Measurements from ENCODE around the gene TPGS2.

TPGS2 gene

GRCh38 chr18:36805105-36805504 is 23.7 kb downstream of the TPGS2 start:
- TF ChIP-seq POLR2A (IDR thresholded peaks at IDR 0.05; ENCODE audit: low read depth, low read length): no peak
- TF ChIP-seq POLR2AphosphoS5 (IDR thresholded peaks at IDR 0.05; ENCODE audit: low read depth, low read length): no peak
- no peak for TF ChIP-seq TAF1 (IDR thresholded peaks at IDR 0.05; ENCODE audit: borderline replicate concordance, low read depth, low read length)
- FAIRE-seq (no peak), DNase-seq (ENCODE audit: insufficient read length) (no peak)

GRCh38 chr18:36798738-36799473 is 29.9 kb downstream of the TPGS2 start:
- no peak for TF ChIP-seq TAF1 (IDR thresholded peaks at IDR 0.05; ENCODE audit: borderline replicate concordance, low read depth, low read length)
- no peak for TF ChIP-seq POLR2AphosphoS5 (IDR thresholded peaks at IDR 0.05; ENCODE audit: low read depth, low read length)
- TF ChIP-seq POLR2A (IDR thresholded peaks at IDR 0.05; ENCODE audit: low read depth, low read length): no peak
- no peak for FAIRE-seq
- DNase-seq (ENCODE audit: insufficient read length): no peak

- DNase-seq (ENCODE audit: insufficient read length): no peak
- TF ChIP-seq POLR2AphosphoS5 (IDR thresholded peaks at IDR 0.05; ENCODE audit: low read depth, low read length): no peak
- no peak for TF ChIP-seq TAF1 (IDR thresholded peaks at IDR 0.05; ENCODE audit: borderline replicate concordance, low read depth, low read length)
- TF ChIP-seq POLR2A (IDR thresholded peaks at IDR 0.05; ENCODE audit: low read depth, low read length): no peak
- no peak for FAIRE-seq
These were observed 36.0 kb downstream of the TPGS2 start for GRCh38 chr18:36792634-36793283.

- DNase-seq (ENCODE audit: insufficient read length): no peak
- FAIRE-seq: no peak
- TF ChIP-seq POLR2AphosphoS5 (IDR thresholded peaks at IDR 0.05; ENCODE audit: low read depth, low read length) (no peak), POLR2A (IDR thresholded peaks at IDR 0.05; ENCODE audit: low read depth, low read length) (no peak), TAF1 (IDR thresholded peaks at IDR 0.05; ENCODE audit: borderline replicate concordance, low read depth, low read length) (no peak)
These were observed 42.1 kb downstream of the TPGS2 start for GRCh38 chr18:36786686-36787085.

- DNase-seq (ENCODE audit: insufficient read length): no peak
- FAIRE-seq: no peak
- no peak for TF ChIP-seq TAF1 (IDR thresholded peaks at IDR 0.05; ENCODE audit: borderline replicate concordance, low read depth, low read length)
- TF ChIP-seq POLR2A (IDR thresholded peaks at IDR 0.05; ENCODE audit: low read depth, low read length): no peak
- no peak for TF ChIP-seq POLR2AphosphoS5 (IDR thresholded peaks at IDR 0.05; ENCODE audit: low read depth, low read length)
These were observed 45.0 kb downstream of the TPGS2 start for GRCh38 chr18:36783792-36784191.

GRCh38 chr18:36782710-36783109 is 46.1 kb downstream of the TPGS2 start:
- no peak for DNase-seq (ENCODE audit: insufficient read length)
- TF ChIP-seq POLR2AphosphoS5 (IDR thresholded peaks at IDR 0.05; ENCODE audit: low read depth, low read length) (no peak), POLR2A (IDR thresholded peaks at IDR 0.05; ENCODE audit: low read depth, low read length) (no peak), TAF1 (IDR thresholded peaks at IDR 0.05; ENCODE audit: borderline replicate concordance, low read depth, low read length) (no peak)
- FAIRE-seq: no peak

- TF ChIP-seq TAF1 (IDR thresholded peaks at IDR 0.05; ENCODE audit: borderline replicate concordance, low read depth, low read length): no peak
- TF ChIP-seq POLR2AphosphoS5 (IDR thresholded peaks at IDR 0.05; ENCODE audit: low read depth, low read length): no peak
- no peak for TF ChIP-seq POLR2A (IDR thresholded peaks at IDR 0.05; ENCODE audit: low read depth, low read length)
- FAIRE-seq: no peak
- no peak for DNase-seq (ENCODE audit: insufficient read length)
These were observed 48.1 kb downstream of the TPGS2 start for GRCh38 chr18:36780748-36781147.

GRCh38 chr18:36777566-36777965 is 51.2 kb downstream of the TPGS2 start:
- DNase-seq (ENCODE audit: insufficient read length) (no peak), FAIRE-seq (no peak)
- TF ChIP-seq POLR2AphosphoS5 (IDR thresholded peaks at IDR 0.05; ENCODE audit: low read depth, low read length) (no peak), TAF1 (IDR thresholded peaks at IDR 0.05; ENCODE audit: borderline replicate concordance, low read depth, low read length) (no peak), POLR2A (IDR thresholded peaks at IDR 0.05; ENCODE audit: low read depth, low read length) (no peak)

- DNase-seq (ENCODE audit: insufficient read length) (no peak), FAIRE-seq (no peak)
- TF ChIP-seq POLR2AphosphoS5 (IDR thresholded peaks at IDR 0.05; ENCODE audit: low read depth, low read length) (no peak), POLR2A (IDR thresholded peaks at IDR 0.05; ENCODE audit: low read depth, low read length) (no peak), TAF1 (IDR thresholded peaks at IDR 0.05; ENCODE audit: borderline replicate concordance, low read depth, low read length) (no peak)
These were observed 52.2 kb downstream of the TPGS2 start for GRCh38 chr18:36776650-36777049.

- TF ChIP-seq TAF1 (IDR thresholded peaks at IDR 0.05; ENCODE audit: borderline replicate concordance, low read depth, low read length): no peak
- no peak for TF ChIP-seq POLR2A (IDR thresholded peaks at IDR 0.05; ENCODE audit: low read depth, low read length)
- no peak for TF ChIP-seq POLR2AphosphoS5 (IDR thresholded peaks at IDR 0.05; ENCODE audit: low read depth, low read length)
- no peak for FAIRE-seq
- DNase-seq (ENCODE audit: insufficient read length): no peak
These were observed 53.4 kb downstream of the TPGS2 start for GRCh38 chr18:36775396-36775795.

GRCh38 chr18:36772241-36772723 is 56.5 kb downstream of the TPGS2 start:
- TF ChIP-seq POLR2A (IDR thresholded peaks at IDR 0.05; ENCODE audit: low read depth, low read length) (no peak), POLR2AphosphoS5 (IDR thresholded peaks at IDR 0.05; ENCODE audit: low read depth, low read length) (no peak), TAF1 (IDR thresholded peaks at IDR 0.05; ENCODE audit: borderline replicate concordance, low read depth, low read length) (no peak)
- no peak for FAIRE-seq
- DNase-seq (ENCODE audit: insufficient read length): no peak

GRCh38 chr18:36771245-36771644 is 57.6 kb downstream of the TPGS2 start:
- no peak for FAIRE-seq
- no peak for TF ChIP-seq TAF1 (IDR thresholded peaks at IDR 0.05; ENCODE audit: borderline replicate concordance, low read depth, low read length)
- TF ChIP-seq POLR2AphosphoS5 (IDR thresholded peaks at IDR 0.05; ENCODE audit: low read depth, low read length): no peak
- TF ChIP-seq POLR2A (IDR thresholded peaks at IDR 0.05; ENCODE audit: low read depth, low read length): no peak
- DNase-seq (ENCODE audit: insufficient read length): no peak
